ENCODE results near the gene MCMBP.

DNA sequence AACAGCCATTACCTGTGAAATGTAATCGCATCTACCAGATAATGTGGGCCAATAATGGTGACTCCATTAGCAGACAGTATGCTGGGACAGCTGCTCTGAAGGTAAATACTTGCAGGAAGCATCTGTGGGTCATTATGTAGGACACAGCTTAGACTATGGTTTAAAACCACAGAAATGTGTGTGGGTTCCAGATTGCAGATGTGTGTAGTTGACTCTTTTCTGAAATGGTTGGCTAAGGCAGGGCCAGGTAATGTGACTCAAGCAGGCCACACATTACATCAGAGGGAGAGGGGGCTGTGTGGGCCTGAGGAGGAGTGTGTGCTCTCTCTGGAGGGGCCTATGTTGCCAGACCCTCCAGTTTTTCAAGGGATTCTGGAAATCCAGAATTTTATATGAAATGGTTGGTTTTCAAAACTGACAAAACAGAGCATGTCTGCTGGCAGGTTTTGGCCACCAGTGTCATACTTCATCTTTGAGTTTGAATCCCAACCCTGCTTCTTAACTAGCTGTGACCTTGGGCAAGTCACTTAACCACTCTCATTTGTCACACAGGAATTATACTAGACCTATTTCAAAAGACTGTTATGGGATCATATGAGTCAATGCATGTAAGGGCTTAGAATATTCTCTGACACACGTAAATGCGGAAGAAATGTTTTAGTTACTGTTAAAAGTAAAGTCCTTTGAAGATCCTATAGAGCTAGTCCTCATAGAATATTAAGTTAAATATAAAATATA is 64.5 kb downstream of the MCMBP start:
- TF ChIP-seq POLR2A (IDR thresholded peaks at IDR 0.05; ENCODE audit: low read length) (no peak), GATA1 (IDR thresholded peaks at IDR 0.05; ENCODE audit: low read depth, low read length) (no peak)

All from erythroblast (primary cell).